Stimulated activated effector memory CD8-positive, alpha-beta T cell treated with anti-CD3 and anti-CD28 coated beads, Interleukin-12 subunit alpha, Interleukin-12 subunit beta, amount 100 ng/mL, for 72 hours (primary cell): ENCODE data around the gene BTBD9.

Experiments
- ATAC-seq: fragments of 150-1000 bp; cut with Tn5 transposase; 2 replicates; pipeline ENCODE4 v1.10.0; 2021
- DNase-seq, 2 donors: peaks; one replicate each; pipeline ENCODE4 v3.0.0; 2021 to 2022; ENCODE audit warnings: low spot score in 2 of 2
- H3K27ac Mint-ChIP-seq: one replicate; pipeline ENCODE4 v1.8.0; 2022; ENCODE audit warnings: mild to moderate bottlenecking, mixed read lengths
- H3K36me3 Mint-ChIP-seq: one replicate; pipeline ENCODE4 v1.8.0; 2022; ENCODE audit warnings: mild to moderate bottlenecking, mixed read lengths
- H3K4me1 Mint-ChIP-seq: one replicate; pipeline ENCODE4 v1.8.0; 2022; ENCODE audit warnings: mixed read lengths
- H3K4me3 Mint-ChIP-seq: one replicate; pipeline ENCODE4 v1.8.0; 2022; ENCODE audit warnings: mild to moderate bottlenecking, mixed read lengths
- H3K9me3 Mint-ChIP-seq: one replicate; pipeline ENCODE4 v1.8.0; 2022; ENCODE audit warnings: mixed read lengths

The BTBD9 gene

GRCh38 chr6:38191418-38191817 lies 448.3 kb downstream of the BTBD9 start:
- Mint-ChIP-seq H3K9me3 (no peaks in the 10 kb centered on the region), H3K36me3 (peaks cover 7% of the 10 kb centered on the region), H3K4me1 (peaks cover 10% of the 10 kb centered on the region), H3K4me3 (no peak overlapping the region), H3K27ac (no peak overlapping the region)
- DNase-seq, result no peak
- ATAC-seq, result no peak

GRCh38 chr6:38188677-38189335 lies 450.9 kb downstream of the BTBD9 start:
- peaks cover 7% of the 10 kb centered on the region for H3K36me3 Mint-ChIP-seq
- ATAC-seq (no peak), DNase-seq (no peak)
- peaks cover 10% of the 10 kb centered on the region for H3K4me1 Mint-ChIP-seq
- no peaks in the 10 kb centered on the region for H3K9me3 Mint-ChIP-seq
- no peak overlapping the region for H3K4me3 Mint-ChIP-seq
- H3K27ac Mint-ChIP-seq, result no peak overlapping the region

- ATAC-seq, result no peak
- Mint-ChIP-seq H3K27ac (no peak overlapping the region), H3K36me3 (peaks cover 7% of the 10 kb centered on the region), H3K4me1 (peaks cover 10% of the 10 kb centered on the region), H3K9me3 (no peaks in the 10 kb centered on the region), H3K4me3 (no peak overlapping the region)
- DNase-seq, result no peak
Measured at GRCh38 chr6:38187811-38188590, 451.7 kb downstream of the BTBD9 start.

GRCh38 chr6:38187325-38187724 lies 452.4 kb downstream of the BTBD9 start:
- ATAC-seq, result no peak
- Mint-ChIP-seq H3K27ac (no peak overlapping the region), H3K4me1 (peaks cover 10% of the 10 kb centered on the region), H3K4me3 (no peak overlapping the region), H3K36me3 (peaks cover 7% of the 10 kb centered on the region), H3K9me3 (no peaks in the 10 kb centered on the region)
- DNase-seq, result no peak

GRCh38 chr6:38185752-38186151 lies 454.0 kb downstream of the BTBD9 start:
- H3K9me3 Mint-ChIP-seq, result no peaks in the 10 kb centered on the region
- H3K4me1 Mint-ChIP-seq, result peaks cover 10% of the 10 kb centered on the region
- no peak overlapping the region for H3K4me3 Mint-ChIP-seq
- DNase-seq (no peak), ATAC-seq (no peak)
- H3K36me3 Mint-ChIP-seq, result no peaks in the 10 kb centered on the region
- no peak overlapping the region for H3K27ac Mint-ChIP-seq

GRCh38 chr6:38185244-38185643 lies 454.5 kb downstream of the BTBD9 start:
- ATAC-seq (no peak), DNase-seq (no peak)
- H3K4me3 Mint-ChIP-seq, result no peak overlapping the region
- no peak overlapping the region for H3K27ac Mint-ChIP-seq
- H3K4me1 Mint-ChIP-seq, result peaks cover 10% of the 10 kb centered on the region
- no peaks in the 10 kb centered on the region for H3K9me3 Mint-ChIP-seq
- no peaks in the 10 kb centered on the region for H3K36me3 Mint-ChIP-seq

- no peak overlapping the region for H3K27ac Mint-ChIP-seq
- no peaks in the 10 kb centered on the region for H3K36me3 Mint-ChIP-seq
- peaks cover 10% of the 10 kb centered on the region for H3K4me1 Mint-ChIP-seq
- H3K4me3 Mint-ChIP-seq, result no peak overlapping the region
- DNase-seq (no peak), ATAC-seq (no peak)
- no peaks in the 10 kb centered on the region for H3K9me3 Mint-ChIP-seq
Measured at GRCh38 chr6:38184585-38185080, 455.1 kb downstream of the BTBD9 start.

- no peak overlapping the region for H3K27ac Mint-ChIP-seq
Measured at GRCh38 chr6:38183856-38184584, 455.7 kb downstream of the BTBD9 start.

GRCh38 chr6:38182426-38182825 lies 457.3 kb downstream of the BTBD9 start:
- Mint-ChIP-seq H3K9me3 (no peaks in the 10 kb centered on the region), H3K36me3 (no peaks in the 10 kb centered on the region), H3K4me3 (no peak overlapping the region), H3K4me1 (peaks cover 15% of the 10 kb centered on the region), H3K27ac (no peak overlapping the region)
- no peak for ATAC-seq
- no peak for DNase-seq

More at GRCh38 chr6:38183856-38184584, 455.7 kb downstream of the BTBD9 start:
- Mint-ChIP-seq H3K4me3 (no peak overlapping the region), H3K9me3 (no peaks in the 10 kb centered on the region), H3K4me1 (peaks cover 10% of the 10 kb centered on the region), H3K36me3 (no peaks in the 10 kb centered on the region)
- ATAC-seq, result no peak
- DNase-seq, result no peak

GRCh38 chr6:38180586-38180985 lies 459.1 kb downstream of the BTBD9 start:
- H3K9me3 Mint-ChIP-seq, result no peaks in the 10 kb centered on the region
- H3K4me3 Mint-ChIP-seq, result no peak overlapping the region
- no peak overlapping the region for H3K27ac Mint-ChIP-seq
- ATAC-seq (no peak), DNase-seq (no peak)
- H3K4me1 Mint-ChIP-seq, result peaks cover 9% of the 10 kb centered on the region
- H3K36me3 Mint-ChIP-seq, result no peaks in the 10 kb centered on the region

- Mint-ChIP-seq H3K36me3 (no peaks in the 10 kb centered on the region), H3K9me3 (no peaks in the 10 kb centered on the region), H3K27ac (no peak overlapping the region), H3K4me1 (peaks cover 9% of the 10 kb centered on the region), H3K4me3 (no peak overlapping the region)
- ATAC-seq (no peak), DNase-seq (no peak)
Measured at GRCh38 chr6:38179794-38180430, 459.8 kb downstream of the BTBD9 start.

GRCh38 chr6:38179300-38179699 lies 460.4 kb downstream of the BTBD9 start:
- no peak for ATAC-seq
- no peak for DNase-seq
- H3K36me3 Mint-ChIP-seq, result no peaks in the 10 kb centered on the region
- peaks cover 9% of the 10 kb centered on the region for H3K4me1 Mint-ChIP-seq
- H3K4me3 Mint-ChIP-seq, result no peak overlapping the region
- no peak overlapping the region for H3K27ac Mint-ChIP-seq
- no peaks in the 10 kb centered on the region for H3K9me3 Mint-ChIP-seq

GRCh38 chr6:38178584-38178886 lies 461.2 kb downstream of the BTBD9 start:
- no peaks in the 10 kb centered on the region for H3K9me3 Mint-ChIP-seq
- DNase-seq, result no peak
- peaks cover 9% of the 10 kb centered on the region for H3K4me1 Mint-ChIP-seq
- no peak overlapping the region for H3K4me3 Mint-ChIP-seq
- ATAC-seq, result no peak
- no peaks in the 10 kb centered on the region for H3K36me3 Mint-ChIP-seq
- H3K27ac Mint-ChIP-seq, result peak overlapping the region; percentile 87

GRCh38 chr6:38177882-38178583 lies 461.7 kb downstream of the BTBD9 start:
- peaks cover 9% of the 10 kb centered on the region for H3K4me1 Mint-ChIP-seq
- ATAC-seq, result no peak
- DNase-seq, result no peak
- no peak overlapping the region for H3K4me3 Mint-ChIP-seq
- peak overlapping the region; percentile 87 for H3K27ac Mint-ChIP-seq
- no peaks in the 10 kb centered on the region for H3K36me3 Mint-ChIP-seq
- H3K9me3 Mint-ChIP-seq, result no peaks in the 10 kb centered on the region
